ENCODE results near the gene NUAK2.

NUAK2 gene

DNA sequence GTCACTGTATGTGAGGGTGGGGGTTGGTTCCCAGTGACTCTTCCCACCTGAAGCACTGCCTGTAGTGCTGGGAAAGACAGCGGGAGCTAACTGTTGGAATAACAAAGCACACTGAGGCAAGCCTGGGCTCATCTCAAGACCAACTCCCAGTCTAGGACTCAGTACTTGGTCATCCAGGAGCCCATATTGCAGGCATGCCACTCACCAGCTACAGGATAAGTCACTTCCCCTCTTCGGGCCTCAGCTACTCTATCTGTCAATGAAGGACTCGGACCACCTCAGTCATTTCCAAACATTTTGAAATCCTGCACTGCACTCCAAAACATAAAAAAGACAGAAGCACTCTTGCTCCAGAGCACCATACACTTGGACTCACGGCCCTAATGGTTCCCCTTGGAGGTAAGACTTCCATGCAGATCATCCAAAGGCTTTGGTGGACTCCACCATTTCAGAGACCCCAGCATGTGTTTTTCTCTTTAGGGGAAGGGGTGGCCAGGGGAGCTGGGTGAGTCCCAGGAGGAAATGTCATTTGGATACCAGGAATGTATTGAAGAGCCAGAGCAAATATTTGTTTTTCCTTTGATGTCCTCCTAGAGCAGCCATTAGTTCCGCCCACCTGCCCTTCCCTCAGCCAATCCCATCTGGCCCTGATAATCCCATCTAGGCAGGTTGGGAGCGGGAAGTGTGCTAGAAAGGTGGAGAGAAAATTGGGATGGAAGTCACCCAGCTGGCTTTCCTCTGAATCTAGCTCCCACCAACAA lies 3.1 kb downstream of the NUAK2 start:
- peak overlapping the region; percentile 99 for H3K27ac ChIP-seq
- TF ChIP-seq ZFX (IDR thresholded peaks at IDR 0.05), result no peak
- TF ChIP-seq, protein P1, sequence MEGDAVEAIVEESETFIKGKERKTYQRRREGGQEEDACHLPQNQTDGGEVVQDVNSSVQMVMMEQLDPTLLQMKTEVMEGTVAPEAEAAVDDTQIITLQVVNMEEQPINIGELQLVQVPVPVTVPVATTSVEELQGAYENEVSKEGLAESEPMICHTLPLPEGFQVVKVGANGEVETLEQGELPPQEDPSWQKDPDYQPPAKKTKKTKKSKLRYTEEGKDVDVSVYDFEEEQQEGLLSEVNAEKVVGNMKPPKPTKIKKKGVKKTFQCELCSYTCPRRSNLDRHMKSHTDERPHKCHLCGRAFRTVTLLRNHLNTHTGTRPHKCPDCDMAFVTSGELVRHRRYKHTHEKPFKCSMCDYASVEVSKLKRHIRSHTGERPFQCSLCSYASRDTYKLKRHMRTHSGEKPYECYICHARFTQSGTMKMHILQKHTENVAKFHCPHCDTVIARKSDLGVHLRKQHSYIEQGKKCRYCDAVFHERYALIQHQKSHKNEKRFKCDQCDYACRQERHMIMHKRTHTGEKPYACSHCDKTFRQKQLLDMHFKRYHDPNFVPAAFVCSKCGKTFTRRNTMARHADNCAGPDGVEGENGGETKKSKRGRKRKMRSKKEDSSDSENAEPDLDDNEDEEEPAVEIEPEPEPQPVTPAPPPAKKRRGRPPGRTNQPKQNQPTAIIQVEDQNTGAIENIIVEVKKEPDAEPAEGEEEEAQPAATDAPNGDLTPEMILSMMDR (conservative IDR thresholded peaks at IDR 0.05), result no peak

DNA sequence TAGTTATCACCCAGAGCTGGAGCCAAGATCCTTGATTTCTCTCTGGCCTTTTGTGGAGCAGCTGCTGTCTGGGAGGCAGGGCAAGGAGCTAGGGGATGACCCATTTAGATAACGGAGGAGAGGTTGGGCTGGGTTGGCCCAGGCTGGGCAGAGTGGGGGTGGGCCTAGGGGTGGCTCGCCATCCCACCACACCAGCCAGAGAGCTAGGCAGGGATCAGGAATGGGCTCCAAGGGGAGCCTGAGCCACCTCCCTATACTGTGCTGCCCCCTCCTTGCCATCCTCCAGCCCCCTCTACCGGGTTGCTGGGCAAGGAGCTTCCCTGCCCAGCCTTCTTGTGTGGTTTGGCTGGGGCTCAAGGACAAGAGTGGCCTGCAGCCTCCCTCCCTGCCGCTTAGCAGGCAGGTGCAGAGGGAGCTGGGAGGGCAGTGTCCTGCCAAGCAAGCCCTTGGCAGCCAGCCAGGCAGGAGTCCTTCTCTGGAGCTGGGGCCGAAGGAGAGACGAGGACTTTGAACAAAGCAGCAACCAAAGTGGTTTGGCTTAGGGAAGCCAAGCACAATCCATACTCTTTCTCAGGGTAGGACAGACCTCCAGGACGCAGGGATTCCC lies 4.1 kb downstream of the NUAK2 start:
- peak overlapping the region; percentile 99 for H3K27ac ChIP-seq
- TF ChIP-seq, protein P1 (conservative IDR thresholded peaks at IDR 0.05), result 0 out of 2 replicates have a peak, but pooled peaks have one; percentile 15
- no peak for TF ChIP-seq ZFX (IDR thresholded peaks at IDR 0.05)

DNA sequence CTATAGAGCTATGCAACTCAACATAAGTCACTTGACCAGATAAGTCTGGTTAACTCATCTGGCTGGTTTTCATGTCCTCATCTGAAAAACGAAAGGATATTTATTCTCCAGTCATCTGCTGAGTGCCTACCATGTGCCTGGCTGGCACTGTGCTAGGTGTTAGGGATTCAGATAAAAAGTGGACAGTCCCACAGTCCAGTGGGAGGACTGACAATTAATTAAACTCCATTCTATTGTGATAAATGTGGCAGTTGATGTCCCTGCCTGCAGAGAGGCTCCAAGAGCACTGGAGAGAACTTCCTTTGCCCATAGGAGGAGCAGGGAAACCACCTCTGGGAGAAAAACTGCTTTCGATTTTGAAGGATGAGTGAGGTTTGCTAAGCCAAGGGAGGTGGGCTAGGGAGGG lies 5.4 kb downstream of the NUAK2 start:
- TF ChIP-seq ZFX (IDR thresholded peaks at IDR 0.05), result no peak
- TF ChIP-seq, protein P1 (conservative IDR thresholded peaks at IDR 0.05), result no peak
- peak overlapping the region; percentile 99 for H3K27ac ChIP-seq

DNA sequence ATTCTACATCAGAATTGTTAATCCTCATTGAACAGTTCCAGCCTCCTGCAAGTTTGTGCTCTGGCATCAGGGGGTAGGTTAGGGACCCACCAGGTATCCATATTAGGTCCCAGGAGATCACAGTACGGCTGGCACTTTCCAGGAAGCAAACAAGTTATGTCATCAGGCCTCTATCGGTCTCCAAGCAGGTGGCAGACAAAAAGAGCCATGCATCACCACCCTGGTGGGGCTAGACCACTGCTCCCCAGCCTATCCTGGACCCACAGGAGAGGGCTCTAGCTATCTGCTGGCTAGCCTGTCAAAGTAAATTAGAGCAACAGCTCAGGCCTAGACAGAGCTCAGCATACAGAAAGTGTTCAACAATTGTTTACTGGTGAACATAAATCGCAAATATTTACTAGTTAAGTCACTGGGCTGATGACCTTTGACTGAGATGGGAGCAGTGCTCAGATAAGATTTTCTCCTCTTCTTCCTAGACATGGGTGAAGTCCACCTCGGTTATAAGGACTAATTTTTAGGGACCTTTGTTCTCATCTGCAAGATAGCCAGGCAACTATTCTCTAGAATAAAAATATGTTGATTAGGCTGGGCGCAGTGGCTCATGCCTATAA lies 6.4 kb downstream of the NUAK2 start:
- H3K27ac ChIP-seq, result peak overlapping the region; percentile 99
- TF ChIP-seq ZFX (IDR thresholded peaks at IDR 0.05), result no peak

DNA sequence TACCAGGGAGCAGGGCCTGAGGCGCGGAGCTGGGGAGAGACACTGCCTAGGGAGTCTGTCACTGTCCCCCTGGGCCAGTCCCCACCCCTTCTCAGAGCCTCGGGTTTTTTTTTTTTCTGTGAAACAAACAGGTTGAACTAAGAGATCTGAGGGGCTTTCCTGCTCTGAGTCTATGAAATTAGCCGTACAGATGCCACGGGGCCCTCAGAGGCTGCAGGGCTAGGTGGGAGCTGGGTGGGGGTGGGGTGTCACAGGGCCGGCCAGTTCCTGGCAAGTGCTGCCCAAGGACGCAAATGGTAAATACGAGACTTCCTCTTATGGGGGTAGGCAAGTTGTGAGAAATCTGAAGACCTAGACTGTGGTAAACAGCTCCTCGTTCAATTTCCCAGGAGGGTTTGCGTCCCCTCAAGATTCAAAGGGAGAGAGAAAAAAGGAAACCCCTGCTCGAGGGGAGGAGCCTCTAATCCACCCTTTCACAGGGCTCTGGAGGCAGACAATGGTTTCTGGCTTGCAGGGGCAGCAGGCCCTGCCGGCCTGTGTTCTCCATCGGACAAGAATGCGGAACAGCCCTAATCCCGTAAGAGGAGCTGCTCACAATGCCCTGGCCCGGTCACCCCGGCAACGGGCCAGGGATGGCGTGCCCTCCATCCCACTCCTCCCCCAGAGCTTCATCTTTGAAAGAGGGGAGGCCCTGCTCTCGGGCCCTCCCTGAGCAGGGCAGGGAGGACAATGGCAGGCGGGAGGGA lies 7.8 kb downstream of the NUAK2 start:
- H3K27ac ChIP-seq, result no peak overlapping the region; the same call in 1 of the 2 replicates
- TF ChIP-seq, protein P1 (conservative IDR thresholded peaks at IDR 0.05), result no peak
- TF ChIP-seq ZFX (IDR thresholded peaks at IDR 0.05), result no peak

DNA sequence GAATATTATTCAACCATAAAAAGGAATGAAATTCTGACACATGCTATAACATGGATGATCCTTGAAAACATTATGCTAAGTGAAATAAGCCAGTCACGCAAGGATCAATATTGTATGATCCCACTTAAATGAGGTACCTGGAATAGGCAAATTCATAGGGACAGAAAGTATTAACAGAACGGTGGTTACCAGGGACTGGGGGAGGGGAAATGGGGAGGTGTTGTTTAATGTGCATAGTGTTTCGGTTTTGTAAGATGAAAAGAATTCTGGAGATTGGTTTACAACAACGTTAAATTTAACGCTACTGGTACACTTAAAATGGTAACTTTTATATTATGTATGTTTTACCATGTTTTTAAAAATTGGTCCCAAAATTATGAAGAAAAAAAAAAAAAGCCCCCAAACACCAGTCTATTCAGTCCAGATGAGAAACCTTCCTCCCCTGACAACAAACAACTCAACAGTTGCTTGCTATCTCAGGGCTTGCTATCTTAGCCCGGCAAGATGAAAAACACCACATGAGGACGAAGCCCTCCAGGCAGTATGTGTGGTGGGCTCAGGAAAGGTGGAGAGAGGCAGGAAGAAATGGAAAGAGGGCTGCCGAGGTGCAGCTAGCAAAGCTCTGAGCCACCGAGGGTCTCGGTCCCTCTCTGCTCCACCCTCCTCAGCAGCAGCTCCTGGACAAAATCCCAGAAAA lies 8.5 kb downstream of the NUAK2 start:
- H3K27ac ChIP-seq, result no peak overlapping the region

More for the DNA sequence above, 8.5 kb downstream of the NUAK2 start:
- no peak for TF ChIP-seq ZFX (IDR thresholded peaks at IDR 0.05)
- TF ChIP-seq, protein P1 (conservative IDR thresholded peaks at IDR 0.05), result no peak
